Measurements from ENCODE around the gene SBF1.
A peak's percentile ranks its signal among the peaks of the same experiment; 100 is the strongest.

SBF1 gene

DNA sequence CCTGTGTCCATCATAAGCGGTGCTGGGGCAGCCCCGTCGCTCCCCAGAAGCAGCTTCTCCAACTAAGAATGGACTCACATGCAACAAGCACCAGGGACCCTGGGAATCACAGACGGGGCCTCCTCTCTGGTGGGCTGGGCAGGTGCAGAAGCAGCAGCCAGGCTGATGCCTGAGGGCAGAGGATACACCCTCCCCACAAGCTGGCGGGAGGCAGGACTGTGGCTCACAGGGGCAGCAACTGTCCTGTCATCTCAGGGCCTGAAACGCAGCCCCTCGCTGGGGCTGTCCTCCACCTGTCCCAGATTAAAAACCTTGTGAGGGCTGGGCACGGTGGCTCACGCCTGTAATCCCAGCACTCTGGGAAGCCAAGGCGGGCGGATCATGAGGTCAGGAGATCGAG, 3.1 kb upstream of the SBF1 start:
- Histone ChIP-seq H3K36me3 (replicated peaks; ENCODE audit: low read depth, low read length) (no peaks in the 10 kb centered on the region), H3K27ac (ENCODE audit: low read length) (no peak overlapping the region), H3K4me3 (ENCODE audit: low read length) (no peak overlapping the region), H3K79me2 (ENCODE audit: low read length) (peaks cover 15% of the 10 kb centered on the region), H3K4me2 (ENCODE audit: low read length) (no peak overlapping the region), H3K27me3 (ENCODE audit: low read depth, low read length) (no peaks in the 10 kb centered on the region), H2AFZ (ENCODE audit: low read depth, low read length) (no peak overlapping the region), H3K4me1 (ENCODE audit: low read length) (peaks cover 11% of the 10 kb centered on the region; the same call in 1 of the 2 replicates), H4K20me1 (ENCODE audit: insufficient read depth, low read length) (peaks cover 11% of the 10 kb centered on the region), H3K9ac (ENCODE audit: low read length) (no peak overlapping the region), H3K9me3 (ENCODE audit: insufficient read depth, low read length) (no peaks in the 10 kb centered on the region)
- TF ChIP-seq, protein P1, sequence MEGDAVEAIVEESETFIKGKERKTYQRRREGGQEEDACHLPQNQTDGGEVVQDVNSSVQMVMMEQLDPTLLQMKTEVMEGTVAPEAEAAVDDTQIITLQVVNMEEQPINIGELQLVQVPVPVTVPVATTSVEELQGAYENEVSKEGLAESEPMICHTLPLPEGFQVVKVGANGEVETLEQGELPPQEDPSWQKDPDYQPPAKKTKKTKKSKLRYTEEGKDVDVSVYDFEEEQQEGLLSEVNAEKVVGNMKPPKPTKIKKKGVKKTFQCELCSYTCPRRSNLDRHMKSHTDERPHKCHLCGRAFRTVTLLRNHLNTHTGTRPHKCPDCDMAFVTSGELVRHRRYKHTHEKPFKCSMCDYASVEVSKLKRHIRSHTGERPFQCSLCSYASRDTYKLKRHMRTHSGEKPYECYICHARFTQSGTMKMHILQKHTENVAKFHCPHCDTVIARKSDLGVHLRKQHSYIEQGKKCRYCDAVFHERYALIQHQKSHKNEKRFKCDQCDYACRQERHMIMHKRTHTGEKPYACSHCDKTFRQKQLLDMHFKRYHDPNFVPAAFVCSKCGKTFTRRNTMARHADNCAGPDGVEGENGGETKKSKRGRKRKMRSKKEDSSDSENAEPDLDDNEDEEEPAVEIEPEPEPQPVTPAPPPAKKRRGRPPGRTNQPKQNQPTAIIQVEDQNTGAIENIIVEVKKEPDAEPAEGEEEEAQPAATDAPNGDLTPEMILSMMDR (IDR thresholded peaks at IDR 0.05; ENCODE audit: low read depth, low read length), result no peak
- no peak for TF ChIP-seq EZH2phosphoT487 (IDR thresholded peaks at IDR 0.05; ENCODE audit: low read depth)

DNA sequence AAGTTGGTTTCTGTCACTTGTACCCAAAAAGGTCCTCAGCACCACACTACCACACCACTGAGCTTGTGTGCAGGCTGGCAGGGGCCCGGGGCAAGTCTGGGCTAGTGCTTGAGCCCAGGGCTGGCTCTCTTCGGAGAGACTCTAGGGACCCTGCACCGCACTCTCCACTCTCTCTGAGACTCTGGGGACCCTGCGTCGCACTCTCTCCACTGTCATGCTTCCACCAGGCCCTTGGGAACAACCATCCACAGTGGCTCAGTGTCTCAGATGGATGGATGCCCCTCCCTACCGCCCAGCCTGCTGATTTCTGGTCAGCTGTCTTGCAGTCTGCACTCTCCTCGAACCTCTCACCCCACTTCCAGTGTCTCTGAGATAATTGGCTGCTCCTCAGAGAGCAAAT, 2.0 kb upstream of the SBF1 start:
- peaks cover 15% of the 10 kb centered on the region for H4K20me1 ChIP-seq (ENCODE audit: insufficient read depth, low read length)
- no peak overlapping the region for H3K4me3 ChIP-seq (ENCODE audit: low read length)
- H3K36me3 ChIP-seq (replicated peaks; ENCODE audit: low read depth, low read length), result no peaks in the 10 kb centered on the region
- H3K79me2 ChIP-seq (ENCODE audit: low read length), result peaks cover 26% of the 10 kb centered on the region
- H3K4me1 ChIP-seq (ENCODE audit: low read length), result peaks cover 11% of the 10 kb centered on the region; the same call in 1 of the 2 replicates
- H3K27me3 ChIP-seq (ENCODE audit: low read depth, low read length), result no peaks in the 10 kb centered on the region
- H3K9ac ChIP-seq (ENCODE audit: low read length), result no peak overlapping the region
- TF ChIP-seq, protein P1 (IDR thresholded peaks at IDR 0.05; ENCODE audit: low read depth, low read length), result no peak
- TF ChIP-seq EZH2phosphoT487 (IDR thresholded peaks at IDR 0.05; ENCODE audit: low read depth), result no peak
- no peak overlapping the region for H2AFZ ChIP-seq (ENCODE audit: low read depth, low read length)
- no peak overlapping the region for H3K4me2 ChIP-seq (ENCODE audit: low read length)
- H3K27ac ChIP-seq (ENCODE audit: low read length), result no peak overlapping the region
- no peaks in the 10 kb centered on the region for H3K9me3 ChIP-seq (ENCODE audit: insufficient read depth, low read length)

- no peak for TF ChIP-seq EZH2phosphoT487 (IDR thresholded peaks at IDR 0.05; ENCODE audit: low read depth)
- TF ChIP-seq, protein P1 (IDR thresholded peaks at IDR 0.05; ENCODE audit: low read depth, low read length), result no peak
- Histone ChIP-seq H3K4me3 (ENCODE audit: low read length) (peak overlapping the region; percentile 97), H3K9me3 (ENCODE audit: insufficient read depth, low read length) (no peaks in the 10 kb centered on the region), H2AFZ (ENCODE audit: low read depth, low read length) (peak overlapping the region; percentile 83), H3K79me2 (ENCODE audit: low read length) (peaks cover 38% of the 10 kb centered on the region), H3K36me3 (replicated peaks; ENCODE audit: low read depth, low read length) (no peaks in the 10 kb centered on the region), H3K4me2 (ENCODE audit: low read length) (peak overlapping the region; percentile 94), H3K4me1 (ENCODE audit: low read length) (peaks cover 17% of the 10 kb centered on the region), H3K9ac (ENCODE audit: low read length) (peak overlapping the region; percentile 80), H3K27me3 (ENCODE audit: low read depth, low read length) (no peaks in the 10 kb centered on the region), H4K20me1 (ENCODE audit: insufficient read depth, low read length) (peaks cover 18% of the 10 kb centered on the region), H3K27ac (ENCODE audit: low read length) (no peak overlapping the region)
Measured at GRCh38 chr22:50475652-50476002, 792 bp upstream of the SBF1 start.

- Histone ChIP-seq H3K9ac (ENCODE audit: low read length) (peak overlapping the region; percentile 67), H3K4me3 (ENCODE audit: low read length) (peak overlapping the region; percentile 96), H3K36me3 (replicated peaks; ENCODE audit: low read depth, low read length) (no peaks in the 10 kb centered on the region), H2AFZ (ENCODE audit: low read depth, low read length) (no peak overlapping the region), H3K27me3 (ENCODE audit: low read depth, low read length) (no peaks in the 10 kb centered on the region), H3K9me3 (ENCODE audit: insufficient read depth, low read length) (no peaks in the 10 kb centered on the region), H3K4me2 (ENCODE audit: low read length) (peak overlapping the region; percentile 91), H3K79me2 (ENCODE audit: low read length) (peaks cover 48% of the 10 kb centered on the region), H4K20me1 (ENCODE audit: insufficient read depth, low read length) (peaks cover 25% of the 10 kb centered on the region), H3K4me1 (ENCODE audit: low read length) (peaks cover 32% of the 10 kb centered on the region), H3K27ac (ENCODE audit: low read length) (no peak overlapping the region)
- TF ChIP-seq, protein P1 (IDR thresholded peaks at IDR 0.05; ENCODE audit: low read depth, low read length), result no peak
- no peak for TF ChIP-seq EZH2phosphoT487 (IDR thresholded peaks at IDR 0.05; ENCODE audit: low read depth)
Measured at GRCh38 chr22:50473855-50474671, 772 bp downstream of the SBF1 start.
